SK-N-SH treated with all-trans-retinoic acid at 6 μM for 48 hours (cell line): ENCODE measurements around the gene RAD51B.

Source experiments
- ATAC-seq: fragments of 200-7000 bp; cut with Tn5 transposase; 3 replicates; pipeline ENCODE4 v1.9.1; 2020; ENCODE audit warnings: mild to moderate bottlenecking, moderate library complexity
- BACH2 ChIP-seq: fragments of 250-450 bp; sonication (Bioruptor Pico); IDR thresholded peaks from 2 replicates; pipeline ENCODE4 v1.9.0; 2021; ENCODE audit warnings: mild to moderate bottlenecking, borderline replicate concordance
- CSDC2 ChIP-seq: fragments of 250-450 bp; sonication (Bioruptor Pico); IDR thresholded peaks from 2 replicates; pipeline ENCODE4 v1.5.0; 2020; ENCODE audit warnings: mild to moderate bottlenecking, moderate library complexity
- CSRNP3 ChIP-seq: fragments of 250-450 bp; sonication (Bioruptor Pico); IDR thresholded peaks from 2 replicates; pipeline ENCODE4 v1.5.1; 2021; ENCODE audit warnings: mild to moderate bottlenecking, moderate library complexity
- ESRRG ChIP-seq: fragments of 250-450 bp; sonication (Bioruptor Pico); IDR thresholded peaks from 2 replicates; pipeline ENCODE4 v1.6.1; 2021; ENCODE audit warnings: mild to moderate bottlenecking
- GLIS3 ChIP-seq: fragments of 250-450 bp; sonication (Bioruptor Pico); IDR thresholded peaks from 2 replicates; pipeline ENCODE4 v1.5.0; 2020; ENCODE audit warnings: mild to moderate bottlenecking, moderate library complexity
- ISL1 ChIP-seq: fragments of 250-450 bp; sonication (Bioruptor Pico); IDR thresholded peaks from 2 replicates; pipeline ENCODE4 v2.1.2; 2022; ENCODE audit warnings: mild to moderate bottlenecking, moderate library complexity
- OSR1 ChIP-seq: fragments of 250-450 bp; sonication (Bioruptor Pico); IDR thresholded peaks from 2 replicates; pipeline ENCODE4 v1.8.0; 2022; ENCODE audit warnings: moderate library complexity, mild to moderate bottlenecking, inconsistent platforms
- PATZ1 ChIP-seq: fragments of 250-450 bp; sonication (Bioruptor Pico); IDR thresholded peaks from 2 replicates; pipeline ENCODE4 v1.8.0; 2020; ENCODE audit warnings: mild to moderate bottlenecking, moderate library complexity, borderline replicate concordance
- PPARA ChIP-seq: fragments of 250-450 bp; sonication (Bioruptor Pico); IDR thresholded peaks from 2 replicates; pipeline ENCODE4 v1.5.0; 2020; ENCODE audit warnings: mild to moderate bottlenecking, borderline replicate concordance
- SNAI2 ChIP-seq: fragments of 250-450 bp; sonication (Bioruptor Pico); IDR thresholded peaks from 2 replicates; pipeline ENCODE4 v1.5.0; 2020; ENCODE audit warnings: mild to moderate bottlenecking, moderate library complexity
- TCF4 ChIP-seq: fragments of 250-450 bp; sonication (Bioruptor Pico); IDR thresholded peaks from 2 replicates; pipeline ENCODE4 v1.8.0; 2021; ENCODE audit warnings: mild to moderate bottlenecking, moderate library complexity, borderline replicate concordance
- TOX ChIP-seq: fragments of 250-450 bp; sonication (Bioruptor Pico); IDR thresholded peaks from 2 replicates; pipeline ENCODE4 v1.8.0; 2021; ENCODE audit warnings: mild to moderate bottlenecking, moderate library complexity, borderline replicate concordance
- ZC3H10 ChIP-seq: fragments of 250-450 bp; sonication (Bioruptor Pico); IDR thresholded peaks from 2 replicates; pipeline ENCODE4 v1.5.1; 2021; ENCODE audit warnings: mild to moderate bottlenecking, moderate library complexity
- ZFP3 ChIP-seq: fragments of 250-450 bp; sonication (Bioruptor Pico); IDR thresholded peaks from 2 replicates; pipeline ENCODE4 v1.5.0; 2020; ENCODE audit warnings: mild to moderate bottlenecking, moderate library complexity
- ZFP30 ChIP-seq: fragments of 450-650 bp; formaldehyde crosslinking; IDR thresholded peaks from 2 replicates; pipeline ENCODE4 v1.5.0; 2022; ENCODE audit warnings: mild to moderate bottlenecking, moderate library complexity
- ZNF565 ChIP-seq: fragments of 450-650 bp; formaldehyde crosslinking; conservative IDR thresholded peaks from 2 replicates; pipeline ENCODE4 v1.5.0; 2020; ENCODE audit warnings: low read depth, mild to moderate bottlenecking, moderate library complexity
- ZNF70 ChIP-seq: fragments of 450-650 bp; formaldehyde crosslinking; IDR thresholded peaks from 2 replicates; pipeline ENCODE4 v1.5.0; 2020; ENCODE audit warnings: mild to moderate bottlenecking, moderate library complexity
- ZNF8 ChIP-seq: fragments of 450-650 bp; formaldehyde crosslinking; IDR thresholded peaks from 2 replicates; pipeline ENCODE4 v1.5.0; 2020; ENCODE audit warnings: mild to moderate bottlenecking, moderate library complexity
- TF ChIP-seq, protein P1 (sequence below): fragments of 250-450 bp; sonication (Bioruptor Pico); IDR thresholded peaks from 2 replicates; pipeline ENCODE4 v1.8.0; 2021; ENCODE audit warnings: low read depth, mild to moderate bottlenecking, moderate library complexity, borderline replicate concordance
- TF ChIP-seq, protein P2 (sequence below): fragments of 250-450 bp; sonication (Bioruptor Pico); IDR thresholded peaks from 2 replicates; pipeline ENCODE4 v1.5.0; 2020; ENCODE audit warnings: mild to moderate bottlenecking, moderate library complexity

Gene RAD51B

GRCh38 chr14:68770051-68770450, 950.5 kb downstream of the RAD51B start:
- ATAC-seq = no peak
- no peak for TF ChIP-seq GLIS3 (CRISPR knock-in tag)
- TF ChIP-seq PPARA (CRISPR knock-in tag) = no peak
- no peak for TF ChIP-seq ISL1
- TF ChIP-seq ZC3H10 (CRISPR knock-in tag) = no peak
- no peak for TF ChIP-seq BACH2 (CRISPR knock-in tag)
- TF ChIP-seq PATZ1 (CRISPR knock-in tag) = no peak
- no peak for TF ChIP-seq ZFP3 (CRISPR knock-in tag)
- TF ChIP-seq, protein P1, sequence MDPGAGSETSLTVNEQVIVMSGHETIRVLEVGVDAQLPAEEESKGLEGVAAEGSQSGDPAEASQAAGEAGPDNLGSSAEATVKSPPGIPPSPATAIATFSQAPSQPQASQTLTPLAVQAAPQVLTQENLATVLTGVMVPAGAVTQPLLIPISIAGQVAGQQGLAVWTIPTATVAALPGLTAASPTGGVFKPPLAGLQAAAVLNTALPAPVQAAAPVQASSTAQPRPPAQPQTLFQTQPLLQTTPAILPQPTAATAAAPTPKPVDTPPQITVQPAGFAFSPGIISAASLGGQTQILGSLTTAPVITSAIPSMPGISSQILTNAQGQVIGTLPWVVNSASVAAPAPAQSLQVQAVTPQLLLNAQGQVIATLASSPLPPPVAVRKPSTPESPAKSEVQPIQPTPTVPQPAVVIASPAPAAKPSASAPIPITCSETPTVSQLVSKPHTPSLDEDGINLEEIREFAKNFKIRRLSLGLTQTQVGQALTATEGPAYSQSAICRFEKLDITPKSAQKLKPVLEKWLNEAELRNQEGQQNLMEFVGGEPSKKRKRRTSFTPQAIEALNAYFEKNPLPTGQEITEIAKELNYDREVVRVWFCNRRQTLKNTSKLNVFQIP (CRISPR knock-in tag) = no peak
- no peak for TF ChIP-seq ZNF565
- TF ChIP-seq ZFP30 (CRISPR knock-in tag) = no peak

DNA sequence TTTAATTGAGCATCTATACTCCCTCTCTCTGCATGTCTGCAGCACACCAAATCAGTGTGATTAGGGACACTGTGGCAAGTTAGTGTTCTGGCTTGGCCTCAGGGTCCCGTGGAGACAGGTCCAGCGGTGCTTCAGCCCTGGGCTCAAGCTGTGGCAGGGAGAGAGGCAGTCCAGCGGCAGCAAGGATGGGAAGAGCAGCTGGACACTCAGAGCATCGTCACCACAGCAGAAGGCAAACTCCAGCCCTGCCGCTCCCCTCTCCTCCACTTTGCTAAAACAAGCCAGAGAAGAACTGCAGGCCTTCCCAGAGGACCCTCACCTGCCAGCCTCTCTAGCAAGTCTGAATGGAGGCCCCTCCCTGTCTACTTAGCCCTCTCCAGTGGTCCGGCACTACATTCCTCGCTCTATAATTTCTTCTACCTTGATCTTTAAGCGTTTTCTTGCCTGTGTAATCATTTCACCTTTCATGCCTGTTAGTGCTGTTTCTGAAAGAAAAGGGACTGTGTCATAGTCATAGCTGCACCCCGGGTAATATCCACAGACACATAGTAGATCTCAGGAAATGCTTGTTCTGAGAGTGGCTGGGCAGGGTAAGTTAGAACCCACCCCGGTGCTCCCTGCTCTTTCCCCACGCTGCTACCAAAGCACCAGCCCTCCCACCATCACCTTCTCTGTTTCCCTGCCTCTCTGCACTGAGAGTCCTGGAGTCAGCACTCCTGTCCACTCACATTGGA, 951.1 kb downstream of the RAD51B start:
- no peak for ATAC-seq
- TF ChIP-seq CSRNP3 (CRISPR knock-in tag) (no peak), CSDC2 (no peak), OSR1 (no peak), ZNF70 (CRISPR knock-in tag) (no peak), TOX (no peak), TCF4 (CRISPR knock-in tag) (no peak), PPARA (CRISPR knock-in tag) (no peak)
- TF ChIP-seq, protein P1 (CRISPR knock-in tag) = no peak

- ATAC-seq = no peak
- TF ChIP-seq TOX (no peak), ISL1 (no peak), PATZ1 (CRISPR knock-in tag) (no peak), ZNF8 (CRISPR knock-in tag) (no peak), SNAI2 (CRISPR knock-in tag) (no peak), ZNF70 (CRISPR knock-in tag) (no peak), CSDC2 (no peak), ESRRG (CRISPR knock-in tag) (no peak), BACH2 (CRISPR knock-in tag) (no peak), ZFP3 (CRISPR knock-in tag) (no peak)
- TF ChIP-seq, protein P2, sequence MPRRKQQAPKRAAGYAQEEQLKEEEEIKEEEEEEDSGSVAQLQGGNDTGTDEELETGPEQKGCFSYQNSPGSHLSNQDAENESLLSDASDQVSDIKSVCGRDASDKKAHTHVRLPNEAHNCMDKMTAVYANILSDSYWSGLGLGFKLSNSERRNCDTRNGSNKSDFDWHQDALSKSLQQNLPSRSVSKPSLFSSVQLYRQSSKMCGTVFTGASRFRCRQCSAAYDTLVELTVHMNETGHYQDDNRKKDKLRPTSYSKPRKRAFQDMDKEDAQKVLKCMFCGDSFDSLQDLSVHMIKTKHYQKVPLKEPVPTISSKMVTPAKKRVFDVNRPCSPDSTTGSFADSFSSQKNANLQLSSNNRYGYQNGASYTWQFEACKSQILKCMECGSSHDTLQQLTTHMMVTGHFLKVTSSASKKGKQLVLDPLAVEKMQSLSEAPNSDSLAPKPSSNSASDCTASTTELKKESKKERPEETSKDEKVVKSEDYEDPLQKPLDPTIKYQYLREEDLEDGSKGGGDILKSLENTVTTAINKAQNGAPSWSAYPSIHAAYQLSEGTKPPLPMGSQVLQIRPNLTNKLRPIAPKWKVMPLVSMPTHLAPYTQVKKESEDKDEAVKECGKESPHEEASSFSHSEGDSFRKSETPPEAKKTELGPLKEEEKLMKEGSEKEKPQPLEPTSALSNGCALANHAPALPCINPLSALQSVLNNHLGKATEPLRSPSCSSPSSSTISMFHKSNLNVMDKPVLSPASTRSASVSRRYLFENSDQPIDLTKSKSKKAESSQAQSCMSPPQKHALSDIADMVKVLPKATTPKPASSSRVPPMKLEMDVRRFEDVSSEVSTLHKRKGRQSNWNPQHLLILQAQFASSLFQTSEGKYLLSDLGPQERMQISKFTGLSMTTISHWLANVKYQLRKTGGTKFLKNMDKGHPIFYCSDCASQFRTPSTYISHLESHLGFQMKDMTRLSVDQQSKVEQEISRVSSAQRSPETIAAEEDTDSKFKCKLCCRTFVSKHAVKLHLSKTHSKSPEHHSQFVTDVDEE (CRISPR knock-in tag) = no peak
These were observed 952.1 kb downstream of the RAD51B start for GRCh38 chr14:68771631-68772030.
